ENCODE results near the gene IARS2.

- TF ChIP-seq NFRKB (IDR thresholded peaks at IDR 0.05) (no peak), FOXK2 (IDR thresholded peaks at IDR 0.05) (no peak)
Observed at GRCh38 chr1:220164517-220164916, 70.6 kb downstream of the IARS2 start.
